HEK293 (cell line): ENCODE results near the gene TNFRSF14.

Experiments
- ZNF133 ChIP-seq: fragments of 450-650 bp; formaldehyde crosslinking; IDR thresholded peaks from 2 replicates; pipeline ENCODE4 v1.5.1; 2016; ENCODE audit warnings: missing biosample characterization, missing genetic modification characterization
- TF ChIP-seq, protein P1 (sequence below): fragments of 450-650 bp; formaldehyde crosslinking; IDR thresholded peaks from 2 replicates; pipeline ENCODE4 v1.5.1; 2016; ENCODE audit warnings: missing biosample characterization, missing genetic modification characterization
- TF ChIP-seq, protein P2 (sequence below): fragments of 450-650 bp; formaldehyde crosslinking; IDR thresholded peaks from 2 replicates; pipeline ENCODE4 v1.5.1; 2016; ENCODE audit warnings: missing biosample characterization, missing genetic modification characterization

DNA sequence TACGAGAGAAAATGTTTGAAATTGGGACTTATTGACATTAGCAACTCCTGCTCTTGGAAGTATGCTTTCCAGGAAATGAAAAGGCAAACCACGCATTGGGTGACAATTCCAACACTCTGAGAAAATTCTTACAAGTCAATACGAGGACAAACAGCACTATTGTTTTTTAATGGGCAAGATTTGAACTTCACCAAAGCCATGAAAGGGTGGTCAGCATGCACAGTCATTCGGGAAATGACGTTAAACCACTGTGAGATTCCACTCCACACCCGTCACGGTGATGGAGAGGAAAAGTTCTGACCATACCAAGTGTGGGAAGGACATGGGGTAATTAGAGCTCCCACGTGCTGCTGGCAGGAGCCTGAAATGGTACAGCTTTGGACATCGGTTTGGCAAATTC is 18.2 kb downstream of the TNFRSF14 start:
- TF ChIP-seq ZNF133 (tag by site-specific recombination) = no peak
- TF ChIP-seq, protein P1, sequence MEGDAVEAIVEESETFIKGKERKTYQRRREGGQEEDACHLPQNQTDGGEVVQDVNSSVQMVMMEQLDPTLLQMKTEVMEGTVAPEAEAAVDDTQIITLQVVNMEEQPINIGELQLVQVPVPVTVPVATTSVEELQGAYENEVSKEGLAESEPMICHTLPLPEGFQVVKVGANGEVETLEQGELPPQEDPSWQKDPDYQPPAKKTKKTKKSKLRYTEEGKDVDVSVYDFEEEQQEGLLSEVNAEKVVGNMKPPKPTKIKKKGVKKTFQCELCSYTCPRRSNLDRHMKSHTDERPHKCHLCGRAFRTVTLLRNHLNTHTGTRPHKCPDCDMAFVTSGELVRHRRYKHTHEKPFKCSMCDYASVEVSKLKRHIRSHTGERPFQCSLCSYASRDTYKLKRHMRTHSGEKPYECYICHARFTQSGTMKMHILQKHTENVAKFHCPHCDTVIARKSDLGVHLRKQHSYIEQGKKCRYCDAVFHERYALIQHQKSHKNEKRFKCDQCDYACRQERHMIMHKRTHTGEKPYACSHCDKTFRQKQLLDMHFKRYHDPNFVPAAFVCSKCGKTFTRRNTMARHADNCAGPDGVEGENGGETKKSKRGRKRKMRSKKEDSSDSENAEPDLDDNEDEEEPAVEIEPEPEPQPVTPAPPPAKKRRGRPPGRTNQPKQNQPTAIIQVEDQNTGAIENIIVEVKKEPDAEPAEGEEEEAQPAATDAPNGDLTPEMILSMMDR (tag by site-specific recombination) = no peak
- TF ChIP-seq, protein P2, sequence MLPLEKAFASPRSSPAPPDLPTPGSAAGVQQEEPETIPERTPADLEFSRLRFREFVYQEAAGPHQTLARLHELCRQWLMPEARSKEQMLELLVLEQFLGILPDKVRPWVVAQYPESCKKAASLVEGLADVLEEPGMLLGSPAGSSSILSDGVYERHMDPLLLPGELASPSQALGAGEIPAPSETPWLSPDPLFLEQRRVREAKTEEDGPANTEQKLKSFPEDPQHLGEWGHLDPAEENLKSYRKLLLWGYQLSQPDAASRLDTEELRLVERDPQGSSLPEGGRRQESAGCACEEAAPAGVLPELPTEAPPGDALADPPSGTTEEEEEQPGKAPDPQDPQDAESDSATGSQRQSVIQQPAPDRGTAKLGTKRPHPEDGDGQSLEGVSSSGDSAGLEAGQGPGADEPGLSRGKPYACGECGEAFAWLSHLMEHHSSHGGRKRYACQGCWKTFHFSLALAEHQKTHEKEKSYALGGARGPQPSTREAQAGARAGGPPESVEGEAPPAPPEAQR (tag by site-specific recombination) = no peak
